NCI-H82 (cell line): ENCODE measurements around the gene NUTF2.

Experiments
- DNase-seq: peaks from one replicate; lab custom pipeline; 2025; lab: John Stamatoyannopoulos, UW

NUTF2 gene

GRCh38 chr16:67837811-67838210 lies 8.9 kb upstream of the NUTF2 start:
- DNase-seq: peak; percentile 3

GRCh38 chr16:67841198-67841815 lies 5.4 kb upstream of the NUTF2 start:
- DNase-seq: no peak

GRCh38 chr16:67841816-67842508 lies 4.8 kb upstream of the NUTF2 start, which contains the start of gene THAP11:
TSS of gene THAP11 (plus strand) at chr16:67842320. CDS start at chr16:67842555, 235 bp downstream.
- DNase-seq: peak; percentile 98

DNA sequence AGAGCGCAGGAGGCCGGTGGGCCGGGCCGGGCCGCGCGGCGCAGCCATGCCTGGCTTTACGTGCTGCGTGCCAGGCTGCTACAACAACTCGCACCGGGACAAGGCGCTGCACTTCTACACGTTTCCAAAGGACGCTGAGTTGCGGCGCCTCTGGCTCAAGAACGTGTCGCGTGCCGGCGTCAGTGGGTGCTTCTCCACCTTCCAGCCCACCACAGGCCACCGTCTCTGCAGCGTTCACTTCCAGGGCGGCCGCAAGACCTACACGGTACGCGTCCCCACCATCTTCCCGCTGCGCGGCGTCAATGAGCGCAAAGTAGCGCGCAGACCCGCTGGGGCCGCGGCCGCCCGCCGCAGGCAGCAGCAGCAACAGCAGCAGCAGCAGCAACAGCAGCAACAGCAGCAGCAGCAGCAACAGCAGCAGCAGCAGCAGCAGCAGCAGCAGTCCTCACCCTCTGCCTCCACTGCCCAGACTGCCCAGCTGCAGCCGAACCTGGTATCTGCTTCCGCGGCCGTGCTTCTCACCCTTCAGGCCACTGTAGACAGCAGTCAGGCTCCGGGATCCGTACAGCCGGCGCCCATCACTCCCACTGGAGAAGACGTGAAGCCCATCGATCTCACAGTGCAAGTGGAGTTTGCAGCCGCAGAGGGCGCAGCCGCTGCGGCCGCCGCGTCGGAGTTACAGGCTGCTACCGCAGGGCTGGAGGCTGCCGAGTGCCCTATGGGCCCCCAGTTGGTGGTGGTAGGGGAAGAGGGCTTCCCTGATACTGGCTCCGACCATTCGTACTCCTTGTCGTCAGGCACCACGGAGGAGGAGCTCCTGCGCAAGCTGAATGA lies 4.0 kb upstream of the NUTF2 start:
- peak; percentile 71 for DNase-seq

- peak; percentile 46 for DNase-seq
Observed at GRCh38 chr16:67843343-67843765, 3.4 kb upstream of the NUTF2 start.

DNA sequence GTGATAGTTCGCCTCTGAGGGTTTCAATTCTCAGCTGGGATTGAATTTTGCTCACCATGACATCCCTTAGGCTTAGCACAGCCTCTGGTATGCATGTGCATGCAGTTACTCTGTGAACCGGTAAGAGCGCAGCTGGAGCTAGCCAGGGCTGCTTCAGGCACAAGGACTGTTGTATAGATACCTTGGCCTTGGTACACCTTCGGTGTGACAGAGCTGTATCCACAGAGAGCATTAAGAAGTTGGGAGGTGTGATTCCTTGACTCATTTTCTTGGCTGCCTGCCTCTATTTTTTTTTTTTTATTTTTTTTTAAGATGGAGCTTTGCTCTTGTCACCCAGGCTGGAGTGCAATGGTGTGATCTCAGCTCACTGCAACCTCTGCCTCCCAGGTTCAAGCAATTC lies 2.2 kb upstream of the NUTF2 start:
- DNase-seq: peak; percentile 55

- peak; percentile 37 for DNase-seq
Observed at GRCh38 chr16:67845291-67846062, 1.3 kb upstream of the NUTF2 start.

DNA sequence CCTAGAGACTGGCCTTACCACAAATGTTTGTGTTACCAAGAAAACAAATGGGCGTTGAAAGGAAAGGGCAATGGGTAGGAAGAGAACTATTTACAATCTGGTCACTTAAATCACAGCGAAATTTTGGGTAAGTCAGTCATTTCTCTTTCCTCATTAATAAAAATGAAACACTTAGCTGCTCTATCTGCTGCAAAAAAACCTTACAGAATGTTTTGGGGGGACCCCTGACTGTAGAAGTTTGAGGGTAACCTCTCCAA lies 742 bp upstream of the NUTF2 start:
- DNase-seq: no peak

DNA sequence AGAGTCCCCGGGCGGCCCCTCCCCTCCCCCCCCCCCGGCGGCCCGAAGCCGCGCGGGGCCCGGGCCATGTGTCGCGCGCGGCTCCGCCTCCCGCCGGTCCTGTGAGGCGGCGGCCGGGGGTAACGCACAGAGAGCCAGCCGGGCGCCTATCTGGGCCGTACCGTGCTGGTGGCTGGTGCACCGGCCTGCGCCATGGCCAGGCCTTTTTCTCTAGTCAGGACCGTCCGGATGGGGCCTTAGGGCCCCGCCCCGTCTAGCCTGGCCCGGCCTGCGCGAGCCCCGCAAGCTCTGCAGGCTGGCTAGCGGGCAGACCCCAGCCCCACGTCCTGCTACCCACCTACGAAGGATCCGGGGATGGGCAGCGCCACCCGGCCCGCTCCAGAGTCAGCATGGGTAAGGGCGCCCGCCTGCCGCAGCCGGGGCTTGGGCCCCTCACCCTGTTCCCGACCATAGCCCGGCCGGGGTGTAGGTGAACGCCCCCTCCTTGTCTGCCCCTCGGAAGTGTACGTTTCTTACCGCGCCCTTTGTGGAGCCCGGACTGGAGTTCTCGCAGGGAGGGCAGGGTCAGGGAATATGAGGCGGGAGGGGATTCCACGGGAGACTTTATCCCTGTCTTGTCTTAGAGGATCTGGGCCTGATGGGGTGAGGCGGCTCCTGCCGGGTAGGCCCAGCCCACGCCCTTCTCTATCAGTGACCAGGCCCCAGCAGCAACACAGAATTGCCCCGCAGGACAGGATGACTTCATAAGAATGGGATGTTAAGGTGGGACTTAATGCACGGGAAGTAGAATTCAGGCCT lies 530 bp downstream of the NUTF2 start, which contains the start of gene CENPT:
CENPT (minus strand) TSS at position 630 of the 798 bp plus-strand sequence. CDS start 13,834 bp downstream, outside the sequence.
- DNase-seq: peak; percentile 78

- DNase-seq: no peak
Observed at GRCh38 chr16:67848118-67848517, 1.4 kb downstream of the NUTF2 start.

DNA sequence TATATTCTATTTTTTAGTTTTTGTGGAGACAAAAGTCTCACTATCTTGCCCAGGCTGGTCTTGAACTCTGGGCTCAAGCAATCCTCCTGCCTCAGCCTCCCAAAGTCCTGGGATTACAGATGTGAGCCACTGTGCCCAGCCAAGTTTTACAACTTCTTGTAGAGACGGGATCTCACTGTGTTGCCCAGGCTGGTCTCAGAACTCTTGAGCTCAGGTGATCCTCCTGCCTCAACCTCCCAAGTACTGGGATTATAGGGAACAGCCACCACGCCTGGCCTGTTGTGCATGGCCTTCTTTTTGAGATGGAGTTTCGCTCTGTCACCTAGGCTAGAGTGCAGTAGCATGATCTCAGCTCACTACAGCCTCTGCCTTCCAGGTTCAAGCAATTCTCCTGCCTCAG lies 6.9 kb downstream of the NUTF2 start:
- no peak for DNase-seq

- no peak for DNase-seq
Observed at GRCh38 chr16:67855789-67856188, 9.1 kb downstream of the NUTF2 start.

DNA sequence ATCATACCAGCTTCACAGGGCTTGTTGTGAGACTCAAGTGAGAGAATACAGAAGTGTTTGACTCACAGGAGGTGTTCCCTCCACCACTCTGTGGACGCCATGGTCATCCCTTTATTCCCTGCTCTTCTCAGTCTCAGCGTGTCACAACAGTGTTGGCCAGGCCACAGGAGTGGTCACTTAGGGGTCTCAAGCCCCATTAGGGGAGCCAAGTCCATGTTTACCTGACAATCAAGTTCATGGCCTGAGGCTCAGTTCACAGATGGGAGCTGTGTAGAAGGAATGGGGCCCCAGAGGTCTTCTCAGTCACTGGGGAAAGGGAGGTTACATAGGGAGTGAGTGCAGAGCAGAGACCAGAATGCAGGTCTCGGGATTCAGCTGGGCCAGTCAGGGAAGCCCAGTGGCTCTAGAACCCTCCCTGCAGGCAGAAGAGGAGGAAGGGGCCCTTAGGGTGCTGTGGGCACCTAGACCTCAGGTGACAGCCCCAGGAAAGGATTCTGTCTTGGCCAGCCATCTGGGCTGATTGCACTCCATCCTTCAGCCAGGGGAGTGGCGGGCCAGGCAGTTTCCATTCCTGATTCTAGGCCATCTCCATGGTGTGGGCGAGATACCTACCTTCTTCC lies 10.3 kb downstream of the NUTF2 start:
- no peak for DNase-seq

DNA sequence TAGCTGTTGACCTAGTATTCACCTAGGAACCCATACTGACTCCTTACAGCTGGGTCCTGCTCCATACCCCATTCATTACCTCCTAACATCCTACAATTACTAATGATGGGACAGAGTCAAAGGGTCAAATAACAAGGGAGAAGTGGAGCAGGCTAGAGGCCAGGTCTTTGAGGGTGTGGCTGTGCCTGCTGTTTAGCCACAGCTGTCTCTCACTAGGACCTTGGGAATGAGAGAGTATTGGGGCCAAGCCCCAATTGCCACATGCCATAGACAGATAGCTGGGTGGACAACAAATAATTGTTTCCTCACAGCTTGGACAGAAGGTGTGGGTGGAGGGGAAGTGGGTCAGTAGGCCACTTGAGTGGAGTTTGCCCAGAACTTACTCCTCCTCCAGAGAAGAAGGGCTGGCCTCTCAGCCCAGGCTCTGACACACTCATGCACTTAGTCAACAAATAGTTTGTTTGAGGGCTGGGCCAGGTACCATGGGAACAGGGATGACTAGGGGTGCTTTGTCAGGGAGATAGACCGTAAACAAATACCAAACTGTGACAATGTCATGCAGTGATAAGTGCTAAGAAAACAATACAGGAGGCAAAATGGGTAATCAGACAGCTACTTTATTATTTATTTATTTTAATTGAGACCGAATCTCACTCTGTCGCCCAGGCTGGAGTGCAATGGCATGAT lies 11.0 kb downstream of the NUTF2 start:
- no peak for DNase-seq

DNA sequence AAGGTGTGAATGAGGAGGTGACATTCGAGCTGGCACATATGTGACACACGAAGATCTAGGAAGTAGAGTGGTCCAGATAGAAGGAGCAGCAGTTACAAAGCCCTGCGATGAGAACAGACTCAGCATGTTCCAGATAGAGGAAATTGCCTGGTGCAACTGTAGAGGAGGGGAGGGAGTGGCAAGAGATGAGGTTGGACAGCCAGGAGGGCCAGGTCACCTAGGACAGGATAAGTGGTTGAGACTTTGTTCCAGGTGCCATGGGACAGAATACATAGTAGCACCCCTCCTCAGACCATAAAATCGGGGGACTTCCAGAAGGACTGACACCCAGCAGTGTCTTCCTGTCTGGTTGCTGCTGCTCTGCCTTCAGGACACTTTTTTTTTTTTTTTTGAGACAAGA lies 11.8 kb downstream of the NUTF2 start:
- DNase-seq: no peak

DNA sequence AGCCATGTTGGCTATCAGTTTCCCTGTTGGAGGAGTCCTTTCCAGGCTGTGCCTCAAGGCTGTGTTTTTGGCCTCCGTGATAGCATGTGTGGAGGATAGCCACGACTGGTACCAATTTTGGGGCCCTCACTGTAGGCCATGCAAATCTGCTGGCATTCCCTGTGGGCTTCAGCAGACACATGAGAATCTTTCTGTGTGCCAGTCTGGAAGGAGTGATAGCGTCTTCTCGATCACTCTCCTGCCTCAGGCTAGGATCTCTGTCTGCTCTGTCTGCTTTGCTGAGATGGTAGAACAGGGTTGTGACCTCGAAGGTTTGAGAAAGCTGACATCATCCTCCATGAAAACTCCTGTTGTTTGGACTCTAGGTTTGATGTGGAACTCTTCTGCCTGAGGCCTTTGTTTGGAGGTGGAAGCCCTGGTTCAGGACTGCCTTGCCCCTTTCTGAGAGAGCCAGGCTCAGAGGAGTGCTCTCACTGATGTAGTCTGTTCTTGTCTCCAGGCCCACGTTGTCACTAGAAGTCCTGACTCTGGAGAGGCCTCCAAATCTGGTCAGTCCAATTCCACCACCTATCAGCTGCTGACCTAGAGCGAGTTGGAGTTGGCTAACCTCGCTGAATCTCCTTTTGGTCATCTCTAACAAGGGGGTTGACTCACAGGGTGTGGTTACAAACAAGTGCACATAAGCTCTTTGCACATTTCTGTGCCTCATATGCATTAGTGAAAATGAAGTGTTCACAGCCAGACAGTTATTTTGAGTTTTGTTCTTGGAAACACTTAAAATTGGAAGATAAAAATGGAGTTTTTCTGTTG lies 14.1 kb downstream of the NUTF2 start:
- no peak for DNase-seq

- DNase-seq: no peak
Observed at GRCh38 chr16:67861877-67862276, 15.1 kb downstream of the NUTF2 start.

DNA sequence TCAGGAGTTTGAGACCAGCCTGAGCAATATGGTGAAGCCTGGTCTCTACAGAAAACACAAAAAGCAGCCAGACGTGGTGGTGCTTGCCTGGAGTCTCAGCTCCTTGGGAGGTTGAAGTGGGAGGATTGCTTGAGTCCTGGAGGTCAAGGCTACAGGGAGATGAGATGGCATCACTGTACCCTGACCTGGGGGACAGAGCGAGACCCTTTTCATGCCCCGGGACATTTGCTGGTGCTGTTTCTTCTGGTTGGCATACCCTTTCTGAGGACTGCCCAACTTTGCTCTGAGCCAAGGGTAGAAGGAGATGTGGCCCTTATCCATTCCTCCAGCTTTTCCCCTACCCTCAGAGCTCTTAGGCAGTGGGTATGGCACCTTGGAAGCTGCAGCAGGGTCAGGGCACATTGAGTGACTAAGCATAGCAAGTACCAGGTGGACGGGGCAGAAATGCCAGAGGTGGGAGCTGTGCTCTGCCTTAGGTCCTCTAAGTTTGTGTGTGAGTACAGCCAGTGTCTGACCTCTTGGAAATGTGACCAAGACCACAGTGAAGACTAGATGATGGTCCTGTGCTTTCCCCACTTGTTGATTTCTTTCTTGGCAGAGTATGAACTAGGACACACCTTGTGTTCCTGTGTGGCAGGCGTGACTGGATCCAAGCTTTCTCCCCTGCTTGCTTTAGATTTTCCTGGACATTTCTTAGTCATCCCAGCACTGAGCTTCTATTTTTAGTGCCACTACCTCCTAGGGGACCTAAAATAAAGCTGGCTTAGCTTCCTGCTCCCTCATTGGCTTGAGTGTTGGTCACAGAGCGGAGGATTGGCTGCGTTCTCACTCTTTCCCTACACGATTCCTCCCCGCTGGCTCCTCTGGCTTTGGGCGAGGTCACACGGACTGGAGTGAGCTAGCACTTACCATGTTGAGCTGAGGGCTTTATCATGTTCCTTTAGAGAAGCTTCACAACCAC lies 16.2 kb downstream of the NUTF2 start:
- DNase-seq: peak; percentile 5
